Caco-2 (cell line): ENCODE data around the gene SMARCA4. TPM values are rescaled to one million over a fixed set of nuclear protein-coding genes. Genes with fewer than 3 reads are reported as not detected.

Source experiments
- BruUV-seq: library from RNA; stranded (reverse); fragments of 400-500 nt; replicated peaks from 2 replicates; lab custom pipeline; 2021; lab: Mats Ljungman, UMichigan
- CTCF ChIA-PET: fragments of 300-600 bp; sonication (Branson Sonifier 250); formaldehyde crosslinking; loops from one replicate; lab custom pipeline; 2022; ENCODE audit warnings: antibody characterized with exemption; lab: Charles Lee
- POLR2A ChIA-PET: fragments of 300-600 bp; sonication (Branson Sonifier 250); formaldehyde crosslinking; loops from one replicate; lab custom pipeline; 2022; ENCODE audit warnings: antibody characterized with exemption; lab: Charles Lee
- DNase-seq, 2 experiments: peaks; one replicate each; pipeline versions ENCODE4 v3.0.0 to v3.0.0-alpha.2; 2020 to 2022
- H3K27me3 ChIP-seq: replicated peaks from 2 replicates; pipeline ENCODE4 v1.6.0; 2011; ENCODE audit warnings: low read length; ENCODE audit not compliant: control insufficient read depth, insufficient read depth
- H3K36me3 ChIP-seq: 2 replicates; pipeline ENCODE4 v1.5.1; 2011; ENCODE audit warnings: low read length; ENCODE audit not compliant: control insufficient read depth, insufficient read depth
- H3K4me1 ChIP-seq: fragments of 250-450 bp; sonication (Bioruptor Pico); 2 replicates; pipeline ENCODE4 v1.5.1; 2020; ENCODE audit warnings: mild to moderate bottlenecking
- H3K4me3 ChIP-seq: 2 replicates; pipeline ENCODE4 v1.5.1; 2011; ENCODE audit warnings: low read depth, mild to moderate bottlenecking, control low read depth, low read length
- H3K9me3 ChIP-seq: fragments of 250-450 bp; sonication (Bioruptor Pico); 2 replicates; pipeline ENCODE4 v1.5.1; 2020; ENCODE audit warnings: mild to moderate bottlenecking, moderate library complexity
- H3K27ac Mint-ChIP-seq: one replicate; pipeline ENCODE4 v1.8.0; 2022; ENCODE audit warnings: mixed read lengths; ENCODE audit not compliant: unreplicated experiment
- H3K27me3 Mint-ChIP-seq: one replicate; pipeline ENCODE4 v1.8.0; 2022; ENCODE audit warnings: mixed read lengths; ENCODE audit not compliant: insufficient read depth, unreplicated experiment
- H3K36me3 Mint-ChIP-seq: one replicate; pipeline ENCODE4 v1.8.0; 2022; ENCODE audit warnings: mild to moderate bottlenecking, mixed read lengths; ENCODE audit not compliant: insufficient read depth, unreplicated experiment
- H3K4me1 Mint-ChIP-seq: one replicate; pipeline ENCODE4 v1.8.0; 2022; ENCODE audit warnings: low read depth, mixed read lengths; ENCODE audit not compliant: unreplicated experiment
- H3K4me3 Mint-ChIP-seq: one replicate; pipeline ENCODE4 v1.8.0; 2022; ENCODE audit warnings: mild to moderate bottlenecking, moderate library complexity, mixed read lengths; ENCODE audit not compliant: unreplicated experiment
- H3K9me3 Mint-ChIP-seq: one replicate; pipeline ENCODE4 v1.8.0; 2022; ENCODE audit warnings: mixed read lengths; ENCODE audit not compliant: unreplicated experiment
- CTCF ChIP-seq, 2 experiments: fragments of 200-600 bp in 1 of 2; IDR thresholded peaks; 1 replicate in 1 of 2; 2 replicates in 1 of 2; pipeline versions ENCODE4 v1.5.1 to v1.8.0; 2011 to 2022; ENCODE audit warnings: antibody characterized with exemption in 1 of 2, control low read depth in 1 of 2, inconsistent platforms in 1 of 2, low read depth in 1 of 2, low read length in 1 of 2, mild to moderate bottlenecking in 1 of 2, moderate library complexity in 1 of 2; ENCODE audit not compliant: insufficient read depth in 1 of 2, severe bottlenecking in 1 of 2, unreplicated experiment in 1 of 2
- intact Hi-C: fragments of 100-400 bp; cut with micrococcal nuclease; formaldehyde crosslinking; loops from one replicate; pipeline ENCODE4 v1.10.0; 2022; ENCODE audit not compliant: unreplicated experiment
- total RNA-seq: library from RNA; stranded (reverse); gene quantifications from 2 replicates; pipeline ENCODE4 v1.2.3, GENCODE V29; 2022

The SMARCA4 gene
- total RNA-seq, 1 experiment from 2014 or later = 171 TPM

GRCh38 chr19:11111117-11111770 is 150.4 kb downstream of the SMARCA4 start:
- Mint-ChIP-seq H3K4me3 (no peak overlapping the region), H3K9me3 (no peaks in the 10 kb centered on the region), H3K27ac (no peak overlapping the region), H3K36me3 (peaks cover 99% of the 10 kb centered on the region), H3K27me3 (no peaks in the 10 kb centered on the region), H3K4me1 (no peaks in the 10 kb centered on the region)
- intact Hi-C loops = no loop called here
- peaks cover 16% of the 10 kb centered on the region for H3K36me3 ChIP-seq
- H3K4me3 ChIP-seq = no peak overlapping the region
- H3K9me3 ChIP-seq = no peaks in the 10 kb centered on the region
- no peak for DNase-seq
- CTCF ChIA-PET = no interaction called here
- no TSS peak for BruUV-seq
- H3K27me3 ChIP-seq = no peaks in the 10 kb centered on the region
- H3K4me1 ChIP-seq = no peaks in the 10 kb centered on the region
- POLR2A ChIA-PET = no interaction called here
- TF ChIP-seq CTCF (IDR thresholded peaks at IDR 0.05; ENCODE audit: insufficient read depth in 1 of 2, low read depth in 1 of 2, low read length in 1 of 2, severe bottlenecking in 1 of 2, unreplicated experiment in 1 of 2) = no peak

GRCh38 chr19:11111771-11112144 is 150.9 kb downstream of the SMARCA4 start:
- Histone ChIP-seq H3K4me3 (no peak overlapping the region), H3K36me3 (peaks cover 17% of the 10 kb centered on the region), H3K4me1 (no peaks in the 10 kb centered on the region), H3K27me3 (no peaks in the 10 kb centered on the region), H3K9me3 (no peaks in the 10 kb centered on the region)
- H3K9me3 Mint-ChIP-seq = no peaks in the 10 kb centered on the region
- no peak for TF ChIP-seq CTCF (IDR thresholded peaks at IDR 0.05; ENCODE audit: insufficient read depth in 1 of 2, low read depth in 1 of 2, low read length in 1 of 2, severe bottlenecking in 1 of 2, unreplicated experiment in 1 of 2)
- H3K27me3 Mint-ChIP-seq = no peaks in the 10 kb centered on the region
- intact Hi-C loops = no loop called here
- ChIA-PET CTCF (no interaction called here), POLR2A (no interaction called here)
- H3K4me1 Mint-ChIP-seq = no peaks in the 10 kb centered on the region
- H3K36me3 Mint-ChIP-seq = peaks cover 99% of the 10 kb centered on the region
- no TSS peak for BruUV-seq
- no peak for DNase-seq
- no peak overlapping the region for H3K27ac Mint-ChIP-seq
- no peak overlapping the region for H3K4me3 Mint-ChIP-seq

Other genes starting within 250 kb of the SMARCA4 start
- gene DNM2, start 243.0 kb upstream of the SMARCA4 start, total RNA-seq = 137 and 138 TPM in 2 replicates
- 38.2 and 41.4 TPM in 2 replicates for gene TMED1, start 124.8 kb upstream of the SMARCA4 start, total RNA-seq
- 0.61 and 1.1 TPM in 2 replicates for gene C19orf38, start 112.6 kb upstream of the SMARCA4 start, total RNA-seq
- 97.9 and 98.4 TPM in 2 replicates for gene CARM1, start 89.5 kb upstream of the SMARCA4 start, total RNA-seq
- 70.9 and 78.1 TPM in 2 replicates for gene YIPF2, start 32.4 kb upstream of the SMARCA4 start, total RNA-seq
- 30.4 and 31.1 TPM in 2 replicates for gene TIMM29, start 32.2 kb upstream of the SMARCA4 start, total RNA-seq
- gene LDLR, start 128.4 kb downstream of the SMARCA4 start, total RNA-seq = 68.9 and 83.4 TPM in 2 replicates
- gene SPC24, start 194.8 kb downstream of the SMARCA4 start, total RNA-seq = 35.7 and 44.8 TPM in 2 replicates
- 17.6 and 21.2 TPM in 2 replicates for gene KANK2, start 236.5 kb downstream of the SMARCA4 start, total RNA-seq